Activated T-cell treated with anti-CD3 and anti-CD28 coated beads, Interleukin-2, amount 50 U/mL, for 72 hours (primary cell): ENCODE data around the gene FGFR2. TPM values are rescaled to one million over a fixed set of nuclear protein-coding genes. Genes with fewer than 3 reads are reported as not detected.

Experiments
- ATAC-seq, 2 donors: fragments of 150-1000 bp; cut with Tn5 transposase; replicated peaks in 1 of 2; 2 replicates each; pipeline ENCODE4 v1.10.0; 2021; ENCODE audit warnings: moderate library complexity in 2 of 2, mild to moderate bottlenecking in 1 of 2
- DNase-seq, 2 donors: peaks; one replicate each; pipeline ENCODE4 v3.0.0; 2021 to 2022; ENCODE audit warnings: mixed read lengths in 1 of 2
- H3K27ac Mint-ChIP-seq: one replicate; pipeline ENCODE4 v1.8.0; 2022; ENCODE audit warnings: mild to moderate bottlenecking, moderate library complexity, mixed read lengths
- H3K27me3 Mint-ChIP-seq: one replicate; pipeline ENCODE4 v1.8.0; 2022; ENCODE audit warnings: low read depth, mixed read lengths
- H3K36me3 Mint-ChIP-seq, 2 donors: one replicate each; pipeline ENCODE4 v1.8.0; 2022; ENCODE audit warnings: mixed read lengths in 2 of 2, mild to moderate bottlenecking in 1 of 2; ENCODE audit not compliant: insufficient read depth in 2 of 2
- H3K4me1 Mint-ChIP-seq: one replicate; pipeline ENCODE4 v1.8.0; 2022; ENCODE audit warnings: low read depth, mixed read lengths
- H3K4me3 Mint-ChIP-seq, 2 donors: one replicate each; pipeline ENCODE4 v1.8.0; 2022; ENCODE audit warnings: mild to moderate bottlenecking in 2 of 2, mixed read lengths in 2 of 2, moderate library complexity in 2 of 2
- H3K9me3 Mint-ChIP-seq, 2 donors: one replicate each; pipeline ENCODE4 v1.8.0; 2022; ENCODE audit warnings: mixed read lengths in 2 of 2
- total RNA-seq, 2 donors: library from RNA; stranded (reverse); gene quantifications; one replicate each; pipeline ENCODE4 v1.2.3, GENCODE V29; 2022

Gene FGFR2
- total RNA-seq = not detected

DNA sequence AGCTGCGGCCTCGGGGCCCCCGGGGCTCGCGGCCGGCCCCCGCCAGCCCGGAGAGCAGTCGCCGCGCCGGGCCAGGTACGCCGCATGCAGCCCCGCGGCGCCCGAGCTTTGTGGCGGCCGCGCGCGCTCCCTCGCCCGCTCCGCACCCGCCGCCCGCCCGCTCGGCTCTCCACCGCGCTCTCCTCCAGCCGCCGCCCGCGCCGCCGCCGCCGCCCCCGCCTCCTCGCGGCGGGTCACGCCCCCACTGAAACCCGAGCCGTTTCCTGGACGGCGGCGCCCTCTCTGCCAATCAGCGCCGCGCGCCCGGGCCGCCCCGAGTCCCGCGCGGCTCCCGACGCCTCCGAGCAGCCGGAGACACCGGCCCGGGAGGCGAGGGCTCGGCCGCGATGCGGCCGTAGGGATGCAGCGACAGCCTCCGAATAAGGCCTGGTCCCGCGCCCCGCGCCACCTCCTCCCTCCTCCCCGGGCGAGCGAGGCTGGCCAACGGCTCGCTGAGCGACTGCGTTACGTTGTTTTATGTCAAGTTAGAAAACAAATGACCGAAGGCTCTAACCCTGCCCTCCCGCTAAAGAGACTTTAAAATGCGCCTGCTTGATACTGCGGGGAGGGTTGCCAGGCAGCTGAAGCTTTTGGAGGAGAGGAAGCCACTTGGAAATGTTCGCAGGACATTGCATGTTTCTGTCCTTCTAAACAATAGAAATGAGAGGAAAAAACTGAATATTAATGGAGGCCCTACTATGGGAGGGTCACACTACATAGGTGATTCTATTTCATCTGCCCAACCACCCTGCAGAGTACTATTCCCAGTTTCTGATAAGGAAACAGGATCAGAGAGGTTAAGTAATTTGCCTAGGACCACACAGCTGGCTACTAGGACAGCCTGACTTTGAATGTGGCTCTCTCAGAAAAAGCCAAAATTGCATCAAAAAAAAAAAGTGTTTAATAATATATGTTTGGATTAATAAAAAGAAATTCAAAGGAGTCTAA is at the start of gene FGFR2:
Gene FGFR2, minus strand, starts transcription at position 182 of the 987 bp plus-strand sequence. CDS start 4,627 bp downstream, outside the sequence.
- Mint-ChIP-seq H3K27me3 (peaks cover 63% of the 10 kb centered on the region), H3K27ac (no peak within 1 kb of the TSS), H3K36me3 (peaks cover 0 to 4% of the 10 kb centered on the region in 2 donors), H3K9me3 (no peaks in the 10 kb centered on the region), H3K4me3 (peak within 1 kb of the TSS; percentile 61 to 70), H3K4me1 (no peaks in the 10 kb centered on the region)
- ATAC-seq (peak; percentile 87 to 89), DNase-seq (peak; percentile 48)

DNA sequence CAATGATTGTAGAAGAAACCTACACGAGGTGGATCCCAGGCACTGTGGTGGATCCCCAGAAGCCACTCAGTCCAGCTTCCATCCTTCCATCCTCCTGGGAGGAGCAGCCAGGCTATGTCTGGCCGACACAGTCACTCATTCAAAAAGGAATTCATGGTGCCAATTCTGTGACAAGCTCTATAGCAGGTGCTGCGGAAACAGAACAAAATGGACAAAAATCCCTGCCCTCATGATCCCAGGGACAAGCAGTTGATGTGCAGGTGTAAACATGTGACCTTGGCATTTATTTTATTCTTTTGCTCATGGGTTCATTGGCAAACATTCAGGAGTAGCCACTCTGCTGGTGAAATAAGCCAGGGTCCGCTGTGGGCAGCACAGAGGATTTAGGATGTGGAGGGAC is 49.2 kb upstream of the FGFR2 start:
- DNase-seq (no peak), ATAC-seq (no peak)
- Mint-ChIP-seq H3K4me1 (no peaks in the 10 kb centered on the region), H3K36me3 (peaks cover 3% of the 10 kb centered on the region in 2 donors), H3K27me3 (peaks cover 7% of the 10 kb centered on the region), H3K4me3 (no peak overlapping the region), H3K9me3 (no peaks in the 10 kb centered on the region), H3K27ac (no peak overlapping the region)

DNA sequence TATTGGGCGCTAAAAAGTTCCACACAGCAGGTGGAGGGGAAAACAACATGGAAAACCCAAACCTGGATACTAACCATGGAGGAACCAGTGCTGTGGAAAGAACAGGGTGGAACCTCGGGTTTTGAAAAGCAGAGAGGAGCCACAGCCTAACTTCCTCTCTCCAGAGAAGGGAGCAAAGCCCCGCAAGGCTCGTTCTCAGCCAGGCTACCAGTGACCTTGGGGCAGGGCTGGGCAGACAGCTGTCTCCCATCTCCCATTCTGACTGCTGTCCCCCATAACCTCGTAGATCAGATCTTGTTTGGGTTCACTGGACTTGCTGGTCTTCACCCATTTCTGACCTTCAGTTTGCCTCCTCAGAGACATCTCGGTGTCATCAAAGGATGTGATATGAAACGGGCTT is 47.5 kb upstream of the FGFR2 start:
- H3K4me1 Mint-ChIP-seq = no peaks in the 10 kb centered on the region
- no peak overlapping the region for H3K4me3 Mint-ChIP-seq
- ATAC-seq = no peak
- no peak for DNase-seq
- H3K27ac Mint-ChIP-seq = no peak overlapping the region
- H3K36me3 Mint-ChIP-seq = peaks cover 3 to 8% of the 10 kb centered on the region in 2 donors
- peaks cover 7% of the 10 kb centered on the region for H3K27me3 Mint-ChIP-seq
- H3K9me3 Mint-ChIP-seq = peaks cover 6 to 7% of the 10 kb centered on the region in 2 donors

DNA sequence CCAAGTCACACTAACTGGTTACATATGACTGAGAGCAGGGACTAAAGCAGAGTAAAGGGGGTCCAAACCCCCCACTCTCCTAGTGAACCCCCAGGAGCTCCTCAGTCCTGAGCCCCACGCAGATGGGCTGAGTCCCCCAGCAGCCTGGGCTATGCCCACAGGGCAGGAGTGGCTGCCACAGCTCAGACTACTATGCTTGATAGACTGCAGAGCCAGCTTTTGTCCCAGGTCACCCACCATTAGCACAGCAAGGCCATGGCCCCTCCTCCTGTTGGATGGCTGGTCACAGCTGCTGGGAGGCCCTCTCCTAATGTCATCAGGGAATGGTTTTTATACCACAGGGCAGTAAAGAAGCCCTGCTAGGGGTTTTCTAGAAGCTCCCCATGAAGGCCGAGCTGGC is 46.3 kb upstream of the FGFR2 start:
- no peaks in the 10 kb centered on the region for H3K4me1 Mint-ChIP-seq
- no peak overlapping the region for H3K27ac Mint-ChIP-seq

DNA sequence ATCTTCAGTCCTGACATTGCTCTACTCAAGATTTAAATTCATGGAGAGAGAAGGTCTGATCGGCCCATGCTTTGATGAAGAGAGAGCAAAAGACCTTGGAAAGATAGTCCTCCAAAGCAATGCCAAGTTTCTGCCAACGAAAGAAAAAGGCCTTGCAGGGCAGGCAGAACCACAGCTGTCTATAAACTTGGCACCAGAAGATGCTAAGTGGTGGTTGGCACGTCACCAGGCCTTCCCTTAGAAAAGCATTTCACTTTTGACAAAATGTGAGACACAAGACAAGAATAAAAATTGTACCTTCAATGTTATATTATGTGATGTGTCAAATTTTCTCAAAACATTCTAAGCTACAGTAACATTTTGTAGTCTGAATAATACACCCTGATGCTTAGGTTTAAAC is 42.0 kb upstream of the FGFR2 start:
- DNase-seq (no peak), ATAC-seq (no peak)
- H3K4me3 Mint-ChIP-seq = no peak overlapping the region
- H3K27ac Mint-ChIP-seq = no peak overlapping the region
- peaks cover 8 to 11% of the 10 kb centered on the region in 2 donors for H3K36me3 Mint-ChIP-seq
- no peaks in the 10 kb centered on the region for H3K4me1 Mint-ChIP-seq
- H3K9me3 Mint-ChIP-seq = peaks cover 14 to 16% of the 10 kb centered on the region in 2 donors
- H3K27me3 Mint-ChIP-seq = no peaks in the 10 kb centered on the region

More for the DNA sequence above, 46.3 kb upstream of the FGFR2 start:
- DNase-seq (no peak), ATAC-seq (no peak)
- H3K9me3 Mint-ChIP-seq = peaks cover 6 to 9% of the 10 kb centered on the region in 2 donors
- peaks cover 3 to 8% of the 10 kb centered on the region in 2 donors for H3K36me3 Mint-ChIP-seq
- peaks cover 7% of the 10 kb centered on the region for H3K27me3 Mint-ChIP-seq
- no peak overlapping the region for H3K4me3 Mint-ChIP-seq

DNA sequence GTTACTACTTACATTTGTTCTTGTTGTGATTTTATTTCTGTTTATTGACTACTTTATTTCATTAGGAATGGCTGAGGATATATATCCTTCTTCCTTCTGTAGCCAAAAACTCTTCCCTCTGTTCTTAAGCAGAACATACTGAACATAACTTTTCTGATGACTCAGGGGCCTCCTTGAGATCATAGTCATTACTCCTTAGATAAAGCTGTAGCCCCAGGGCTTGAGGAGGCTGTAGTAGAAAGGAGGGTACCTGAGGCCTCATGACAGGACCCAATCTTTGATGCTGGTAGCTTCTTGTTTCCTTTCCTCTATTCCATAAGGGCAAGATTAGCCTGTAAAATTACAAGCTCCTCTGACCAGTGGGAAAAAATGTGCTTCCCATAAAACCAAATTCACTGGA is 41.2 kb upstream of the FGFR2 start:
- H3K4me1 Mint-ChIP-seq = no peaks in the 10 kb centered on the region

DNA sequence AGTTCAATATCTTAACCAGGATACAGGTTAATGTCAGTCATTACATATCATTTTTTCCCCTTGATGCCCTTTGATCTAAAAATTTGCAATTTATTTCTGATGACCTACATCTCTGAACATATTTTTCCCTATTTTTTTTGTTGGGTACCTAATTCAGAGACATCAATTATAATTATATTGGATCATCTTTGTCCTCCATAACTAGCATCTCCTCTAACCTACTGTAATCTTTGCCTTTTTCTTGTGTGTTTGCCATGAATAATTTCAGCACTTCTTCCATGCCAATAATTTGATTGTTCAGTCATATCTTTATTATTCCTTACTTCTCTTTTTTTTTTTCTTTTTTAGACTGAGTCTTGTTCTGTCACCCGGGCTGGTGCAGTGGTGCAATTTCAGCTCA is 39.2 kb upstream of the FGFR2 start:
- no peak for ATAC-seq
- no peak overlapping the region for H3K4me3 Mint-ChIP-seq
- H3K27ac Mint-ChIP-seq = no peak overlapping the region
- no peaks in the 10 kb centered on the region for H3K4me1 Mint-ChIP-seq
- no peak for DNase-seq
- peaks cover 7 to 8% of the 10 kb centered on the region in 2 donors for H3K36me3 Mint-ChIP-seq
- peaks cover 14 to 16% of the 10 kb centered on the region in 2 donors for H3K9me3 Mint-ChIP-seq
- no peaks in the 10 kb centered on the region for H3K27me3 Mint-ChIP-seq

More for the DNA sequence above, 41.2 kb upstream of the FGFR2 start:
- Mint-ChIP-seq H3K27me3 (no peaks in the 10 kb centered on the region), H3K36me3 (peaks cover 8 to 11% of the 10 kb centered on the region in 2 donors), H3K27ac (no peak overlapping the region), H3K9me3 (peaks cover 14 to 16% of the 10 kb centered on the region in 2 donors), H3K4me3 (no peak overlapping the region)
- no peak for DNase-seq
- ATAC-seq = no peak

DNA sequence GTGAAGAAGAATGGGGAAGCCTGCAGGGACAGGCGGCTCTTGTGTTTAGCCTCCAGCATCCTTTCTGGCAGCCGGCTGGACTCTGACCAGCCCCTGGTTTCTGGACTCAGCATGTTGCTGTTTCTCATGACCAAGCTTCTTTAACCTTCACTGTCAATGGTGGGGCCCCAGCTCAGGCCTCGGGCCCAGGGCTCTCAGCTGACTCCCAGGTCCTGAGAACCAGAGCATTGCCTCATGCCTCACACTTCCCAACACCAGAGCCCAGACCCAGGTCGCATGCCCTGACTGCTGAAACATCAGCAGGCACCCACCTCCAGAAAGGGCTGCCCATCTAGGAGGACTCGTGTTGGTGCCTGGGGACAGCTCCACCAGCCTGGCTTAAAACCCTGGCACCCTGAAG is 34.8 kb upstream of the FGFR2 start:
- Mint-ChIP-seq H3K27ac (no peak overlapping the region), H3K27me3 (peaks cover 2% of the 10 kb centered on the region), H3K36me3 (peaks cover 2 to 5% of the 10 kb centered on the region in 2 donors), H3K4me3 (no peak overlapping the region), H3K9me3 (peaks cover 5 to 6% of the 10 kb centered on the region in 2 donors), H3K4me1 (no peaks in the 10 kb centered on the region)
- no peak for DNase-seq
- ATAC-seq = no peak

DNA sequence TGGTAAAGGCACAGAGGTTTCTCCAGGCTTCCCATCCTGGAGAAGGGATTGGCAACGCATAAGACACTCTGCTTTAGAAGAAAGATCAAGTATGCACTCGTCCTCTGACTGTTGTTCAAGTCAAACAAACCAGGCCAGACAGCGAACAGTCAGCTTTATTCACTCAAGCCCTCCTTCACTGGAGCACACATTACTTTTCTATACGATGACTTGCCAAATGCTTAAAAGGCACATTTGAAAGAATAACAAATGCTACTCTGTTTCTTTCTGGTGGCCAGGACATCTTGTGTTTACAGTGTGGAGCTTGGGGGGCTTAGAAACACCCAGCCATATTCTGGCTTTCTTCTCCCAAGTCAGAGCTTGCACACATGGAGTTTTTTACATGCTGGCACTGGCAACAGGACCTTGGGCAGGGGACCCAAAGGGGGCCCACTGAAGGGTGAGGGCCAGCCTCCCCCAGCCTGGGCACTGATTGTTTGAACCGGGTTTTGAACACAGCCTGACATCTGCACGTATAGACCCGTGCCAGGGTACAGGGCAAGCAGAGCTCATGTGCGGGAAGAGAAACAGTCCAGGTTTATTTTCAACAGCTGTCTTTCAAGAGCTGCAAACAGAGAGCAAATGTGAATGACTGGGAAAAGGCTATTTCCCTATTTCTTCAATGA is 33.3 kb upstream of the FGFR2 start:
- ATAC-seq (no peak), DNase-seq (no peak)
- H3K27me3 Mint-ChIP-seq = peaks cover 7% of the 10 kb centered on the region
- H3K9me3 Mint-ChIP-seq = no peaks in the 10 kb centered on the region
- no peak overlapping the region for H3K4me3 Mint-ChIP-seq
- H3K27ac Mint-ChIP-seq = no peak overlapping the region
- no peaks in the 10 kb centered on the region for H3K36me3 Mint-ChIP-seq
- H3K4me1 Mint-ChIP-seq = no peaks in the 10 kb centered on the region

DNA sequence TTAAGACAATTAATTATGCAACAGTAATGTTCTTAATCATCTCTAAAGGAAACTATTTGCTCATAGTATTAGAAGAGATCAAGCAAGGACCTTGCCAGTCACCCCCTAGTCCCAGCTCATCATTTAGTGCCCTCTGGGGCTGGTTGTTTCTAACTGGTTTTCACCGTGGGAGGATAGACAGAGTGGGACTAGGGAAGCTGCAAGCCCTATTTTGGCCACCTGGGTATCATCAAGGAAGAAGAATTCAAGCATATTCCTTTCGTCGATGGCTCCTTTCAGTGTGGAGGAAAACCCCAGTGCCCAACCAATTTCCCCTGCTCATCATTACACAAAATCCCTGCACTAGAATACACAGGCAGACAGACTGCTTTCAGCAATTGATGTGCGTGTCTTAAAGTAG is 30.6 kb upstream of the FGFR2 start:
- Mint-ChIP-seq H3K9me3 (no peaks in the 10 kb centered on the region), H3K36me3 (no peaks in the 10 kb centered on the region), H3K27ac (no peak overlapping the region), H3K4me1 (no peaks in the 10 kb centered on the region), H3K27me3 (peaks cover 7% of the 10 kb centered on the region), H3K4me3 (no peak overlapping the region)
- DNase-seq (no peak), ATAC-seq (no peak)

DNA sequence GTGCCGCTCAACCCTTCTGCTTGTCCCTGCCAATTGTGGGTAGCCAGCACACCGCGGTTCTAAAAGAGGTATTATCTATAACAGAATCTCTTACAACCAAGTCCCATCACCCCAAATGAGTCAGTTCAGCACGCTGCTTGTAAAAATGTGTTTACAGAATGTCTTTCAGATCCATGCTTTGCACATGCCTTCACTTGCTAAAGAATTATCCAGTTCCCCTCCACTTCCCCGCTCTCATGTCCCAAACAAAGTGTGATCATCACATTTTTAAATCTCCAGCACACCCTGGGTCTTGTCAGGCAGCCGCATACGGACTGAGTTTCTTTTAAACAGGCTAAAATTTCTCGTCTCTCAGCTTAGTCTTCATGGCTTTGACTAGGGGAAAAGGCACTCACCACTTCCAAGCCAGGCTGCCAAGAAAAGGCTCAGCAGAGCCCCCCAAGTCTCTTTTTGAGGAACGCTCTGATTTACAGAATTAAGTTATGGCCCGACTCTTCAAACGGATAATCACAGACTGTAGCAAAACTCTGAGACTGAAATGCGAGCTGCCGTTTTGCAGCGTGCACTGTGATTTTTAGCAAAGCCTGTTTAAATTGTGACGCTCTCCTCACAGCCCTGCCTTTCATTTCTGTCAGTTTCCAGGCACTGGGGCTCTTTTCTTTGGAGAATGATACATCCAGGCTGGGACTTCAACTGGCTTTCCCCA is 29.8 kb upstream of the FGFR2 start:
- Mint-ChIP-seq H3K36me3 (no peaks in the 10 kb centered on the region), H3K27me3 (peaks cover 7% of the 10 kb centered on the region), H3K4me3 (no peak overlapping the region), H3K4me1 (no peaks in the 10 kb centered on the region), H3K27ac (no peak overlapping the region), H3K9me3 (no peaks in the 10 kb centered on the region)
- ATAC-seq = no peak
- no peak for DNase-seq

DNA sequence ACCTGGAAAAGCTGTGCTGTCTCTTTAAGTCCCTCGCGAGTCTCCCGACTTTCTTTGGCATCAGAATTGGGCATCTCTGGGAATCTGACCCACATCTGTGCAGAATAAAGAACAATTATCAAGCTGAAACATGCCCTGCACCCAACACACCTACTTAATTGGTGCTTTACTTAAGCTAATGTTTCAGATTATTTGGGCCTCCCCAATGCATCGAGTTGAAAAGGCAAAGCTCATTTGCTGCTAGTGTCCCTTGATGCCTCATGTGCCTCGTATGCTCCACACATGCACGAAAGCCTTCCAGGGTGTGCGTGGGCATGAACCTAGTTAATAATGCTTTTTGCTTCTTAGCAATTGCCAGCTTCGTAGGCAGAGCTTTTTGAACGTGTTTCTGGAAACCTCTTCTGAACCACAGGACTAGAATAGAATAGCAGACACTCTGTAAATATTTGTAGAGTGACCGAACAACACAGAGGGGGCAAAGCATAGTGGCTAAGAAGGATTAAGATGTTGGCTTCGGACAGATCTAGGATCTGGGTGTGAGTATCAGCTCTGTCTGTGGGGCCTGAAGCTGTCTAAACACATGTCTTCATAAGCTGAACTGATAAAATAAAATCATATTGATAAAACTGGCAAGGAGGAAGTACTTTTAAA is 26.7 kb upstream of the FGFR2 start:
- peaks cover 7% of the 10 kb centered on the region for H3K27me3 Mint-ChIP-seq
- no peak overlapping the region for H3K27ac Mint-ChIP-seq
- H3K9me3 Mint-ChIP-seq = no peaks in the 10 kb centered on the region
- no peaks in the 10 kb centered on the region for H3K36me3 Mint-ChIP-seq
- ATAC-seq (no peak), DNase-seq (no peak)
- no peak overlapping the region for H3K4me3 Mint-ChIP-seq
- no peaks in the 10 kb centered on the region for H3K4me1 Mint-ChIP-seq
